HG03095 (cell line): ENCODE measurements around the gene CLEC11A.

Experiments used
- ATAC-seq: cut with Tn5 transposase; IDR thresholded peaks from one replicate; pipeline ENCODE4 v1.9.1; 2021; ENCODE audit warnings: moderate library complexity; ENCODE audit not compliant: unreplicated experiment

CLEC11A gene

GRCh38 chr19:50703915-50704796 is 19.0 kb upstream of the CLEC11A start:
- no peak for ATAC-seq

GRCh38 chr19:50705422-50706019 is 17.6 kb upstream of the CLEC11A start:
- ATAC-seq = no peak

- no peak for ATAC-seq
These were observed 16.8 kb upstream of the CLEC11A start for GRCh38 chr19:50706387-50706786.

- no peak for ATAC-seq
These were observed 14.8 kb upstream of the CLEC11A start for GRCh38 chr19:50708179-50708879.

GRCh38 chr19:50710094-50710493 is 13.1 kb upstream of the CLEC11A start:
- no peak for ATAC-seq

- no peak for ATAC-seq
These were observed 12.6 kb upstream of the CLEC11A start for GRCh38 chr19:50710612-50711011.

- ATAC-seq = no peak
These were observed 12.0 kb upstream of the CLEC11A start for GRCh38 chr19:50711196-50711595.

GRCh38 chr19:50711805-50712204 is 11.4 kb upstream of the CLEC11A start:
- ATAC-seq = no peak

- ATAC-seq = no peak
These were observed 10.3 kb upstream of the CLEC11A start for GRCh38 chr19:50712833-50713232.

GRCh38 chr19:50713556-50714236 is 9.5 kb upstream of the CLEC11A start:
- ATAC-seq = no peak

- no peak for ATAC-seq
These were observed 6.8 kb upstream of the CLEC11A start for GRCh38 chr19:50716178-50717025.

GRCh38 chr19:50717026-50717723 is 6.0 kb upstream of the CLEC11A start:
- no peak for ATAC-seq

- no peak for ATAC-seq
These were observed 5.3 kb upstream of the CLEC11A start for GRCh38 chr19:50717891-50718254.

- ATAC-seq = no peak
These were observed 4.7 kb upstream of the CLEC11A start for GRCh38 chr19:50718255-50719118.

- no peak for ATAC-seq
These were observed 4.1 kb upstream of the CLEC11A start for GRCh38 chr19:50719119-50719435.

GRCh38 chr19:50719566-50719965 is 3.6 kb upstream of the CLEC11A start, which contains the start of gene SHANK1:
Gene SHANK1 (minus strand): TSS chr19:50719802. CDS start chr19:50716919, 2,883 bp downstream.
- no peak for ATAC-seq

- ATAC-seq = no peak
These were observed 2.8 kb upstream of the CLEC11A start for GRCh38 chr19:50720181-50720920.

- ATAC-seq = no peak
These were observed 2.2 kb upstream of the CLEC11A start for GRCh38 chr19:50720921-50721381.
